ENCODE results near the gene PARP6.

GRCh38 chr15:72222393-72222792 is 50.0 kb downstream of the PARP6 start:
- TF ChIP-seq, protein P1, sequence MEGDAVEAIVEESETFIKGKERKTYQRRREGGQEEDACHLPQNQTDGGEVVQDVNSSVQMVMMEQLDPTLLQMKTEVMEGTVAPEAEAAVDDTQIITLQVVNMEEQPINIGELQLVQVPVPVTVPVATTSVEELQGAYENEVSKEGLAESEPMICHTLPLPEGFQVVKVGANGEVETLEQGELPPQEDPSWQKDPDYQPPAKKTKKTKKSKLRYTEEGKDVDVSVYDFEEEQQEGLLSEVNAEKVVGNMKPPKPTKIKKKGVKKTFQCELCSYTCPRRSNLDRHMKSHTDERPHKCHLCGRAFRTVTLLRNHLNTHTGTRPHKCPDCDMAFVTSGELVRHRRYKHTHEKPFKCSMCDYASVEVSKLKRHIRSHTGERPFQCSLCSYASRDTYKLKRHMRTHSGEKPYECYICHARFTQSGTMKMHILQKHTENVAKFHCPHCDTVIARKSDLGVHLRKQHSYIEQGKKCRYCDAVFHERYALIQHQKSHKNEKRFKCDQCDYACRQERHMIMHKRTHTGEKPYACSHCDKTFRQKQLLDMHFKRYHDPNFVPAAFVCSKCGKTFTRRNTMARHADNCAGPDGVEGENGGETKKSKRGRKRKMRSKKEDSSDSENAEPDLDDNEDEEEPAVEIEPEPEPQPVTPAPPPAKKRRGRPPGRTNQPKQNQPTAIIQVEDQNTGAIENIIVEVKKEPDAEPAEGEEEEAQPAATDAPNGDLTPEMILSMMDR (IDR thresholded peaks at IDR 0.05; ENCODE audit: low read depth, low read length), result no peak
- no peak for TF ChIP-seq EZH2phosphoT487 (IDR thresholded peaks at IDR 0.05; ENCODE audit: low read depth)

Measured in OCI-LY3 (cell line).